GM12891 (cell line): Measurements from ENCODE around the gene DOC2B.

Experiments
- PAX5 ChIP-seq: IDR thresholded peaks from 2 replicates; pipeline ENCODE4 v1.6.1; 2011; ENCODE audit warnings: low read length, moderate library complexity, mild to moderate bottlenecking; ENCODE audit not compliant: insufficient read depth, severe bottlenecking
- POLR2A ChIP-seq: IDR thresholded peaks from 2 replicates; pipeline ENCODE4 v1.6.1; 2011; ENCODE audit warnings: low read depth, low read length, control low read depth
- POLR2AphosphoS5 ChIP-seq: IDR thresholded peaks from 2 replicates; pipeline ENCODE4 v1.6.1; 2011; ENCODE audit warnings: low read depth, low read length, control low read depth
- SPI1 ChIP-seq: IDR thresholded peaks from 2 replicates; pipeline ENCODE4 v1.6.1; 2011; ENCODE audit warnings: low read depth, low read length, control low read depth
- TAF1 ChIP-seq: IDR thresholded peaks from 2 replicates; pipeline ENCODE4 v1.6.1; 2011; ENCODE audit warnings: low read depth, low read length, control low read depth

DNA sequence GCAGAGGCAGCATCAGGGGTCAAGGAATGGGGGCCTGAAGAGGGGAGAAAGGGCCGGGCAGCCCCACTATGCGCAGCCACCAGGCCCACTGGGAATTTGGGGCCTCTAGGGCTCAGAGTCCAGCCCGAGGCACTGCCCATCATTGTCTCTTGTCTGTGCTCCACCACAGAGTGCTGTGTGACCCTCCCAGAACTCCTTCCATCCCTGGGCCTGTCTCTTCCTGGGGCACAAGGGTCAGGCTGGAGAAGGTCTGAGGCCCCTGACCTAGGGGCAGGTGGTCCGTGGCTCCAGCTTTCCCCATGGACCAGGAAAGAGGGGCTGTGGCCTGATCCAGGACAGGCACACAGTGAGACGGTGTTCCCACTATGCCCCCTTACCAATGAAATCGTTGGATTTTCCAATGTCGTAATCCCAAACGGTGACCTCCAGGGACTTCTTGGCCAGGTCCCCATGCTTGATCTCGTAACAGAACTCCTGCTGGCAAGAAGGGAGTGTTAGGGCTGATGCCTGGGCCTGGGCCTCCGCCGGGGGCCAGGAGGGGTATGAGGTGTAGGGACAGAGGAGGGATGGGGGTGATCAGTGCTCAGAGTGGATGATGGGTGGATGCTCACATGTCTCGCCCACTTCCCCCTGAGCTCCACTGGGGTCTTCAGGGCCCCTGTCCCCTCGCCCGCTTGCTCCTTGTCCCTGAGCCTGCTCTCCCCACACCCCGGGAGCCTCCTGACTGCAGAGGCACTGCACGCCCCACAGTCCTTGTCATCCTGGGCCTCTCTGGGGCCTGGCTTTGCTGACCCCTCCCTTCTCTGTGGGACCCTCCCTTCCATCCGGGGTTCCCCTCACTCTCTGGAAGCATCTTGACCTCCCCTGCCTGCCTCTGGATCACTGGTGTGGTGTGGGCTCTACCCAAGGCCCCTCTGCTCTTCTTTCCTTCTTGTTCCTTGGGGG lies 33.4 kb downstream of the DOC2B start:
- TF ChIP-seq POLR2A, result no peak
- no peak for TF ChIP-seq POLR2AphosphoS5
- TF ChIP-seq TAF1, result no peak
- TF ChIP-seq PAX5, result no peak
- no peak for TF ChIP-seq SPI1
